HG03280 (cell line): ENCODE results near the gene MCF2L2.
"Not testable (repeated sequence)": the region's sequence is repeated elsewhere in the genome, so short reads cannot be mapped to it uniquely, and the experiment has no call there.

Experiments used
- ATAC-seq: cut with Tn5 transposase; IDR thresholded peaks from one replicate; pipeline ENCODE4 v1.9.1; 2021; ENCODE audit warnings: mild to moderate bottlenecking, moderate library complexity; ENCODE audit not compliant: unreplicated experiment

The MCF2L2 gene

DNA sequence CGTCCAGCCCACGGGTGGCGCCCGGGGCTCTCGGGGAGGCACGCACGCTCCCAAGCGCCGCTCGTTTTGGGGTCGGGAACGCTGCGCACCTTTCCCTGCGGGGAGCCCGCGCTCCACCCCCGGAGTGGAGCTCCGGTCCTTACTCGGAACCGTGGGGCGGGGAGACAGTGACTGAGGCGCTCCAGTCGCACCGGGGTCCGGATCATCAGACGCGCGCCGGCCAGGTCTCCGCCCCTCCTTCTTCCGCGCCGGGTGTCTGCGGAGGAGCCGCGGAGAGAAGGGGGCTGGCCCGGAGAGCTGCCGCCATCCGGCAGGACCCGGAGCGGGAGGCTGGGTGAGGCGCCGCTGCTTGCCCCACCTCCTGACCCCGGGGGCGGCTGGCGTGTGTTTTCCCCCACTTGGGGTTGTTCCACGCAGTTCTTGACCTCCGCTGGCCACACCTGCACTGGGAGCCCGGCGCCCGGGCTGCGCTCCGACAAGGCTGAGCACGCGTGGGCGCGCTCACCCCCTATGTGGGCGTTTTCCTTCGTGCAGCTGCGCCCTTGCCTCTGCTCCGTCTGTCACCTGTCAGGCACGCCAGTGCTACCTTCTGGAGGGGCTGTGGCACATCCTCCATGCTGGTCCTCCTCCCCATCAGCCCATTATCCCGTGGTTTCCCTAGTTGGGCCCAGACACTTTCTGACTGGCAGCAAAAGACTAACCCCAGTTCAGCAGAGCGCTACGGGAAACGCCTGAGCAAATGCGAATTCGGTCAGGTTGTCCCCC is at the start of gene MCF2L2:
TSS of gene MCF2L2 (minus strand) at position 173 of the 765 bp plus-strand sequence. CDS start 642 bp downstream, outside the sequence.
- ATAC-seq: peak; percentile 64

DNA sequence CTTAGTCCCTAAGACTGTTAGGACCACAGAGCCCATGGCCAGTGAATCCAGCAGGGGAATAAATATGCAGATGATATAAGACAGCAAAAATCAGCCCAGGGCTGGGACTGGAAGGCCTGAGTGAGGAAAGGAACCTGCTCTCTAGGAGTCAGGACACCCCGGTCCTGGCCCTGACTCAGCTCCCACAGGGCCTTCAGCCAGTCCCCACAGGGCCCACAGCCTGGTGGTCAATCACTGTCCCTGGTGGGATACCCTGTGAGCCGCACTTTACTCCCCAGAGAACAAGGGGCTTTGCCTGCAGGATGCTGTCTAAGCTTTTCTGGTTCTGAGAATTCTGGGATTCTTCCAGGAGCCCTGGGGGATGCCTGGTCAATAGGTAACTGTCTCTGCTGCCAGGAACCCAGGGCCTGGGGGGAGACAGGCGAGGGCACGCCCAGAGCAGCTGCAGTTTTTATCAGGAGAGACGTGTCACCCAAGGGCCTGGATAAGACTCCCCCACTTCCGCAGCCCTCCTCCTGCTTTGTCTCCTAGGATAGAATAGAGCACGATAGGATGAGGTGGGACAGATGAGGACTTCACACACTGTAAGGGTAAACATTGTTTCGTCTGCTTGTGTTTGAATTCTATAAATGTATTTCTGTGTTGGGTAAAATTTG is 49.5 kb upstream of the MCF2L2 start:
- no peak for ATAC-seq

- not testable (repeated sequence) for ATAC-seq
Observed at GRCh38 chr3:183475764-183476162, 47.3 kb upstream of the MCF2L2 start.

DNA sequence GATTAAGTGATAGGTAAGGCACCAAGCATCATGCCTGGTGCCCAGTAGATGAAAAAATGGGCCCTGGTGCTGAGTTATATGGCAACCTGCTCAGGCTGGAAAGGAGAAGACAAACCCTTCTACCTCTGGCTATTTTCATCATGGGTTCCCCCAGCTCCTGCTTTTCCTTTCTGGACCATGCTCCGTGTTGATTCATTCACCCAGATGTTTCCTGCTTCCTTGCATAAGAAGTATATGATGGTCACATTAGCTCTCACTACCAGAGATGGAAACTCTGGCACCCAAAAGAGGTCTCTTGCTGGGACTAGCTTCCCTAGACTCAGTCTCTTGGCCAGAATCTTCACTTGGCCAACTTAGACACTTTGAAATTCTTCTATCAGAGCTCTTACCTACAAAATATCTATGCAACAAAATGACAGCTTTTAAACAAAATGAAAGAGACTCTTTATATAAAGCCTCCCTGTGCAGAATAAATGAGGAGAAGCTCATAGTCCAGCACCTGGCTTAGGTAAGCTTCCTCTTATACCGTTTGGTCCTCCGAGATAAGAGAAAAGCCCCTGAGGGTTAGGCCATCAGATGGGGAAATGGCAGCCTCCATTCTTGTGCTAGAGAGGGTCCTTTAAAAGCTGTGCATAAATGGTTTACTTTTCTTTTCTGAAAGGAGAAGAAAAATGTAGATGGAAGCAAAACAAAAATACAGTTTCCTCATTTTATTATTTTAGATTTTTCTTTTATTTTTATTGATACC is 46.8 kb upstream of the MCF2L2 start:
- ATAC-seq: no peak

DNA sequence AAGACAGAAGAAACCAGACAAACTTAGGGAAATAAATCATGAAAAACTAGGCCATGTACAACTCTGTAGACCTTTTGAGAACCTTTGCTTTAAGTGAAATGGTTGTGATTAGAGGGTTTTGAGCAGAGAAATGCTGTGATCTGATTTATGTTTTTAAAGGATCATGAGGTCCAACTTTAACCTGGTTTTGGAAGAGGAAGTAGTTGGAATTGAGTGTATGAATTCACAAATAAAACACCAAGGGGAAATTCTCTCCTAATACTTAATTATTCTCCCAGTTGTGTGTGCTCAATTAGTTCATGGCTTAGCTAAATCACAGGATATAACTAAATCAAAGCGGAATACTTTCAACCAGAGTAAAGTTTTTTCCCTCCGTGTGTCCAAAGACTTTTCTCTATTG is 45.5 kb upstream of the MCF2L2 start:
- ATAC-seq: no peak

DNA sequence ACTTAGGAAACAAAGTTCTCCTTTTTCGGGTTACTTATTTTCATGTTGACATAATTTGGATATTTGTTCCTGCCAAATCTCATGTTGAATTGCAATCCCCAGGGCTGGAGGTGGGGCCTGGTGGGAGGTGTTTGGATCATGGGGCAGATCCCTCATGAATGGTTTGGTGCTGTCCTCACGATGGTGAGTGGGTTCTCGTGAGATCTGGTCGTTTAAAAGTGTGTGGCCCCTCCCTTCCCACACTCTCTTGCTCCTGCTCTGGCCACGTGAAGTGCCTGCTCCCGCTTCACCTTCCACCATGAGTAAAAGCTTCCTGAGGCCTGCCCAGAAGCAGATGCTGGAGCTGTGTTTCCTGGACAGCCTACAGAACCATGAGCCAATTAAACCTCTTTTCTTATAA is 43.7 kb upstream of the MCF2L2 start:
- ATAC-seq: no peak

DNA sequence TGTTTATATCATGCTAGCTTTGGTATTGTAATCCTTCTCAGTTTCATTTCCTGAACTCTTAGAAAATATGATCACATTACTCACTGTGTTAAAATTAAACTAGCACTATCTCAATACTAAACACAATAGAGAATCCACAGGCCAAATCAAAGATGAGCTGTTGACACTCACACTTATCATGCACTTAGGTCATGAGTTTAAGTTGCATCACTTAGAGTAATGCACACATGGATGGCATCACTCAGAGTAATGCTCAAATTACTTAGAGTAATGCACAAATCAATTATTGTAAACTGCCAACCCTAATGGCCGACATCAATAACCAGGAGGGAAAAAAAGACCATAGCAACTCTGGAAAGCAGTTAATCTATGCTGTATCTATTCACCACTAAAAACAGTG is 40.0 kb upstream of the MCF2L2 start:
- no peak for ATAC-seq

DNA sequence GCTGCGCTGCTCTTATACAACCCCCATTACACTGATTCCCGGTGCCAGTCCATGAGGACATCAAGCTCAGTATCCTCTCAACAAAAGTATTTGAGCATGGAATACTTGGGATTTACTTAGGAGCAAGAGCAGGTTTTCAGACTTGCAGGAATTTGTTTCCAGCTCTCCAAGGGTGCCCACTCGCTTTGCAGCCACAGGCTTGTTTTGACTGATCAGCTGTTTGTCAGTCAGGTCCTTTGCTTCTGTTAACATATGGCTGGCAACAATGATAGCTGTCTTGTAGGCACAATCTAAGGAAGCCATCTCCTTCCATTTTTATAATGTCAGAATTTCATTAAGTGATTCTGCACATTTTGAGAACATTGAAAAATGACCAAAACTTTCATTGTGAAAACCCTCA is 38.2 kb upstream of the MCF2L2 start:
- ATAC-seq: no peak

GRCh38 chr3:183465710-183466109 is 37.3 kb upstream of the MCF2L2 start:
- ATAC-seq: not testable (repeated sequence)

GRCh38 chr3:183464480-183464879 is 36.1 kb upstream of the MCF2L2 start:
- ATAC-seq: no peak

DNA sequence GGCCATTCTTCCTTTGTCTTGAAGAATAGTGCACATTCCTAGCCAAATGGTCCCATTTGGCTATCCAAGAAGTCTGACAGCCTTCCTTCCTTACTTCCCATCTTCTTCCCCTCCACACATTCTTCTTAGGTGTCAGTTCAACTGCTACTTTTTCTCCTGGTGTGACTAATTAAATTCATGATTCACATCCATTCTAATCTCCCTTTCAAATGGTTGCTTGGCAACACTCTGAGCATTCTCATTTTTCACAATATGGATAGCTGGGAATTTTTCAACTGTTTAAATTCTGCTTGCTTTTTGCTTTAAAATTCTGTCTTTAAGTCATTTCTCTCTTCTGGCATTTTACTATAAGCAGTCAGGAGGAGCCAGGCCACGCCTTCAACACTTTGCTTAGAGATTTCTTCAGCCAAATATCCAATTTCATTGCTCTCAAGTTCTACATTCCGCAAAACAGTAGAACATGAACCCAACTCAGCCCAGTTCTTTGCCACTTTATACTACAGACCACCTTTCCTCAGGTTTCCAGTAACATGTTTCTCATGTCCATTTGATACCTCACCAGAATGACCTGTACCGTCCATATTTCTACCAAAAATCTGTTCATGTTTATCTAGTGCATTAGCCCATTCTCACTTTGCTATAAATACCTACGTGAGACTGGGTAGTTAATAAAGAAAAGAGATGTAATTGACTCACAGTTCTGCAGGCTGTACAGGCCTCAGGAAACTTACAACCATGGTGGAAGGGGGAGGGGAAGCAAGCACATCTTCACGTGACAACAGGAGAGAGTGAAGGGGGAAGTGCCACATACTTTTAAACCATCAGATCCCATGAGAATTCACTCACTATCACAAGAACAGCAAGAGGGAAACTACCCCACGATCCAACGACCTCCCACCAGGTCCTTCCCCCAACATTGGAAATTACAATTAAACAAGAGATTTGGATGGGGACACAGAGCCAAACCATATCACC is 31.9 kb upstream of the MCF2L2 start:
- ATAC-seq: no peak

DNA sequence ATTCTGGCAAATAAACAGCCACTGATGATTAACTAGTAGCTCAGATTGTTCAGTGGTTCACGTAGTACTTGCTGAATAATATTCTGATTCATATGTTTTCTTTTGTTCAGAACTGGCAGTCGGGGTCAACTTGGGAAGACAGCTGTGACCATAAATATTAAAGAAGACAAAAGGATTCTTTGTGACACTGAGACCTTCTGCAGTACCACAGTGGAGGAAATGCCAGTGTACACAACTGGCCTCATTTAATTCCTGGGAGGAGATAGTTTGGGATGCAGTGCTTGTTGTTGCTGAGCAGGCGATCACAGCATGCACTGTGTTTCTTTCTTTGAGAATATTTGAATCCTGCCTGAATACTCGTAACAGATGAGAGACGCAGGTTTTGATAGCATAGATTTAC is 26.7 kb upstream of the MCF2L2 start:
- no peak for ATAC-seq

- ATAC-seq: no peak
Observed at GRCh38 chr3:183454064-183454463, 25.6 kb upstream of the MCF2L2 start.

- no peak for ATAC-seq
Observed at GRCh38 chr3:183449791-183450190, 21.4 kb upstream of the MCF2L2 start.

GRCh38 chr3:183449391-183449790 is 21.0 kb upstream of the MCF2L2 start:
- ATAC-seq: no peak

- no peak for ATAC-seq
Observed at GRCh38 chr3:183448369-183449128, 20.1 kb upstream of the MCF2L2 start.

DNA sequence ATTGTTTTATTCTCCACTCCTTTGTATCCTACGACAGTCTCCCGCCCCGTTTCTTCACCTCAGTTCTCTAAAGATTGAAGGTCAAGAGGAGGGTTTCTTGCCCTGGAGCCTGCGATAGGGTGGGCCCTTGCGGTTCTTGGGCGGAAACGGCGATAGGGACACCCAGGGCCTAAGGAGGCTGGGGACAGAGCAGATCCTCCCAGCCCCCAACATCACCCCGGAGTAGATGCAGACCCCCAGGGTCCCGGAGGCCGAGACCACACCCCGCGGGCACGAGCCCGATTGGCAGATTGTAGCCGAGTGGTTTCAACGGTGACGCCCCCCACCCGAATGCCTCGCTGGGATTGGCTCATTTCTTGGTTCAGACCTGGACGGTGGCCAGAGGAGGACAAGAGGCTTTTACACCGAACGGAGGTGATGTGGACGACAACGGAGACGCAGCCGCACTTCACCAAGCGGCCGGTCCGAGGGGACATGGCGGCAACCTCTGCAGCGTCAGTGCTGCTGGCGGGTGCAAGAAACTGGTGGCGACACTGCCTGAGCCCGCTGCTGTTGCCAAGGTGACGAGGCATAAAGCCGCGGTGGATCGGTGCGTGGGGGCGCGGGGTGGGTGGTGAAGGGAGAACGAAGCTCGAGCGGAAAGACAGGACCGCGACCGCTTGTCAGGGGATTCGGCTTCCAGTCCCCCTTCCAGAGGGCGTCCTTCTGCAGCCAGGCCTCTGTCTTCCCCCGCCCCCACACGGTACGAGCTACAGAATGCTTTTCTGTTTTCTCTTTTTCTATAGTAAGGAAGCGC is 19.0 kb upstream of the MCF2L2 start:
- ATAC-seq: peak; percentile 93

GRCh38 chr3:183446838-183447205 is 18.4 kb upstream of the MCF2L2 start:
- ATAC-seq: no peak

DNA sequence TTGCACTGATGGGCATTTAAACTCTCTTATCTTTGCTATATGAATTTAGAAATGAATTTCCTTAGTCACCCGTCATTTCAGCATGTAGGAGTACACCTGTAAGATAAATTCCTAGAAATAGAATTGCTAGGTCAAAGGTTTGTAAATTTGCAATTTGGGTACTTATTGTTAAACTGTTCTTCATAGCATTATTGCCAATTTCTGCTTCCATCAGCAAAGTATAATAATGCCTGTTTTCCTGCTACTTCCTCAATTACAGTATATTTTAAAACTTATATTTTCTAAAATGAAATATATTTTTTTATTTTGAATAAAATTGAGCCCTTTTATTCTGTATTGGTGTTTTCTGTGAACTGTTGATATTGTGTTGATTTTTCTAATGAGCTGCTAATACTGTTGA is 16.3 kb upstream of the MCF2L2 start:
- no peak for ATAC-seq
